GM12874 (cell line): ENCODE data around the gene OR2D3.

Source experiments
- TF ChIP-seq, protein P1 (sequence below): IDR thresholded peaks from 2 replicates; pipeline ENCODE4 v1.5.1; 2011; ENCODE audit warnings: low read depth, mild to moderate bottlenecking, control low read depth, low read length, moderate library complexity; ENCODE audit not compliant: insufficient read depth

Gene OR2D3

DNA sequence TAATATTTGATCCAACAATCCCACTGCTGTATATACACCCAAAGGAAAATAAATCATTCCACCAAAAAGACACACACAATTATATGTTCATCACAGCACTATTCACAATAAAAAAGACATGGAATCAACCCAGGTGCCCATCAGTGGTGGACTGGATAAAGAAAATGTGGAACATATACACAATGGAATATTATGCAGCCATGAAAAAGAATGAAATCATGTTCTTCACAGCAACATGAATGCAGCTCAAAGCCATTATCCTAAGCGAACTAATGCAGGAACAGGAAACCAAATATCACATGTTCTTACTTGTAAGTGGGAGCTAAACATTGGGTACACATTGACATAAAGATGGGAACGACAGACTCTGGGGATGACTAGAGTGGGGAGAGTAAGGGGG is 1.1 kb upstream of the OR2D3 start:
- TF ChIP-seq, protein P1, sequence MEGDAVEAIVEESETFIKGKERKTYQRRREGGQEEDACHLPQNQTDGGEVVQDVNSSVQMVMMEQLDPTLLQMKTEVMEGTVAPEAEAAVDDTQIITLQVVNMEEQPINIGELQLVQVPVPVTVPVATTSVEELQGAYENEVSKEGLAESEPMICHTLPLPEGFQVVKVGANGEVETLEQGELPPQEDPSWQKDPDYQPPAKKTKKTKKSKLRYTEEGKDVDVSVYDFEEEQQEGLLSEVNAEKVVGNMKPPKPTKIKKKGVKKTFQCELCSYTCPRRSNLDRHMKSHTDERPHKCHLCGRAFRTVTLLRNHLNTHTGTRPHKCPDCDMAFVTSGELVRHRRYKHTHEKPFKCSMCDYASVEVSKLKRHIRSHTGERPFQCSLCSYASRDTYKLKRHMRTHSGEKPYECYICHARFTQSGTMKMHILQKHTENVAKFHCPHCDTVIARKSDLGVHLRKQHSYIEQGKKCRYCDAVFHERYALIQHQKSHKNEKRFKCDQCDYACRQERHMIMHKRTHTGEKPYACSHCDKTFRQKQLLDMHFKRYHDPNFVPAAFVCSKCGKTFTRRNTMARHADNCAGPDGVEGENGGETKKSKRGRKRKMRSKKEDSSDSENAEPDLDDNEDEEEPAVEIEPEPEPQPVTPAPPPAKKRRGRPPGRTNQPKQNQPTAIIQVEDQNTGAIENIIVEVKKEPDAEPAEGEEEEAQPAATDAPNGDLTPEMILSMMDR = no peak

DNA sequence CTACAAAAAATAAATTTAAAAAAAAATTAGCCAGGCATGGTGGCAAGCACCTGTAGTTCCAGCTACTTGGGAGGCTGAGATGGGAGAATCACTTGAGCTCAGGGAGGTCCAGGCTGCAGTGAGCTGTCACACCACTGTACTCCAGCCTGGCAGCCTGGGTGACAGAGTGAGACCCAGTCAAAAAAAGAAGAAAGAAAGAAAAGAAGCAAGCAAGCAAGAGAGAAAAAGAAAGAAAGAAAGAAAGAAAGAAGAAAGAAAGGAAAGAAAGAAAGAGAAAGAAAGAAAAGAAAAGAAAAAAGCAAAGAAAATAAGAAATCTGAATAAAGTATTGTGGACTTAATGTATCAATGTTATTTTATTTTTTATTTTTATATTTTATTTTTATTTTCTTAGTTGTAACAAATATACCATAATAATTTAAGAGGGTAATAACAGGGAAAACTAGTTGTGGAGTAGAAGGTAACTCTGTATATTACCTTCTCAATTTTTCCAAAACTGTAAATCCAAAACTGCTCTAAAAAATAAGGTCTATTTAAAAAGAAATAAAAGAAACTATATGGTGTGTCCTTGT is 4.3 kb downstream of the OR2D3 start:
- TF ChIP-seq, protein P1 = no peak

DNA sequence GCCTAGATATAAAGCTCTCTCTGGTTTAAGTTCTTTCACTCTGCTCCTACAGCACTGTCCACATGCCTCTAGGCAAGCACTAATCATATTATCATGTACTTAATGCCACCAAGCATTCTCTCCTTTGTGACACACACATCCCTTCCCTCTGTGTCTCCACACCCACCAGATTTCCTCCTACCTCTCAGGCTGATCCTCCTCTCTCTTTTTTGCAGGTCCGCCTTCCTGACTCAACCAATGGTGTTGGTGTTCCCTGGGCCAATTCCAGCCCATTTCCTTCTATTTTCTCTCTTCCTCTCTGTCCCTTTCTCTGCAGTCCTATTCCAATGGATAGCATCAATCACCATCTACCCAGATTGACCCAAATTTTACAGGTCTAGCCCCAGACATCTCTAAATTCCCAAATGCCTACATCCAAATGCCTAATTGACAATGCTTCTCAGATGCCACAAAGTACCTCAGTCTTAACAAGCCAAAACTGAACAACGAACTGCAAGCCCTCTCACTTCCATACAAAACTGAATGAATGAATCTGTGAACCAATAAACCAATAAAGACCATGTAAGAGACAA is 4.9 kb downstream of the OR2D3 start:
- TF ChIP-seq, protein P1 = no peak

DNA sequence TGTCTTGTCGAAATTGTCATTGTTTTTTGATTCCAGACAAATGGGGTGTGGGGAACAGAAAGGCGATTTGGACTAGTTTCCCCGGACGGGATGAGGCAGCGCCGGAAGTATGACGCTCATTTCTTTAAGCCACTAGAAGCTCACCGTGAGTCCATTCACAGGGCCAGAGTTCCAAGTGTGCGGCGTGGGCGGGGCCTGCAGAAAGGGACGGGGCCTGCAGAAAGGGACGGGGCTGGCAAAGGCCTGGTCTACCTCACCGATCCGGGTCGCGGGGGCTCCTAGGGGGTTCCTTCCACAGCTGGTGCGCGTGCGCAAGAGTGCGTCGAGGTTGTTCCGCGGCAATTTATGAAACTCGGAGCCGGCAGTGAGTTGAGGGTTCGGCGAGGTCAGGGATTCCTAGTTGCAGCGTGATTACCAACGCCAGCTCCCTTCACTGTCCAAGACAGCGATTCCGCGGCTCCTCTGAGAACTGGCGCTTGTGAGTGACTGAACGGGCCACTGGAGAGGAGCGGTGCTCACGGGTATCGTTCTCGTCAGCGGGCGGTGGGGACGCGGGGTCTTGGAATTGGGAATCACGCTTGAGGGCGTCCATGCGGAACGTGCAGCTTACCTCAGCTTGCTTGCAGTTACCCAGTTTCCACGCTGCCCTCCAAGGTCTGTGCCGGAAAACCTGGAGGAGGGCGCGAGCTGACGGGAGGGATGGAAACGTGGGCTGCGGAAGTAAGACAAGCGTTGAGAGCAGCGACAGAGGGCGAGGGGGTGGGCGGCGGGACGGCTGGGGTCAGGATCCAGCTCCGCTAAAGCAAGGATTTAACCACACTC is 5.6 kb downstream of the OR2D3 start, which contains the start of gene ZNF215:
ZNF215 (plus strand) TSS at position 219 of the 822 bp plus-strand sequence. CDS start 5,847 bp downstream, outside the sequence.
- TF ChIP-seq, protein P1 = no peak

DNA sequence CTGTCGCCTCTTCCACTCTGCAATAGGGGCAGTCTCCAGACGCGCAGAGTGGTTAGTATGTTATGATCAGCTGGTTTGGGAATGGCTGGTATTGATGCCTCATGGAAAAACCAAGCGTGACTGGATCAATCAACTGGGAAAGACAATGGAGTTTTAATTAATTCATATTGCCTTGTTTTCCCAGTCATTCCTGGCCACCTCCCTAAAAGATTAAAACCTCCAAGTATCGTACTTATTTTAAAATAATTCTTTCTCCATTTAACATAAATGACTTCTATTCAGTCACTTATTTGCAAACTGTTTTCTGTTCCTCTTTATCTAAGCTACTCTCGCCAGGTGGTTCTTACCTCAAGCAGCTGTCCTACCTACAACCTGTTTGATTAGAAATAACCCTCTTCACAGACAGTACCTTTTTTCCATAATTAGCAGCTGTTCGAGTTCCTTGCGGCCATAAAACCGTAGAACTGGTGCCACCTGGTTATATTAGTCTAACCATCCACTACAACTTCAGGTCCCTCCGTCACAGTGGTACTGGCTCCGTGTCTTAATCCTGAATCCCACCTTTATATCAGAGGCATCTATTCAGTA is 6.3 kb downstream of the OR2D3 start:
- TF ChIP-seq, protein P1 = no peak

DNA sequence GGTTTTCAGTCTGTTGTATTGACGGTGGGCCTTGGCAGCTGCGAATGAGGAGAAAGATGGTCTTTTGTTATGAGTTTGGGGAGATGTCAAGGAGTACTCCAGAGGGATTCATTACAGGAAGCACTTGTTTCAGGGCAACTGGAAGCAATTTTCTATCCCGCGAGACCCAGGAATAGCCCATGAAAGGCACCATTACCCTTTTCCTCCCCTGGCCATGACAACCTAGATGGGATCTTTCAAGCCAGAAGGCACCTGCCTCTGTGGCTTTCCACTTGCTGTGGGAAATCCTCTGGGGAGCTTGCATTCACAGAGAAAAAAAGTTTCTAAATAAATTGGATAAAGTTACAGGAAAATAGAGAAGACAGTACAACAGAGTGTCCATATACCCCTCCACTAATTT is 8.1 kb downstream of the OR2D3 start:
- TF ChIP-seq, protein P1 = no peak

DNA sequence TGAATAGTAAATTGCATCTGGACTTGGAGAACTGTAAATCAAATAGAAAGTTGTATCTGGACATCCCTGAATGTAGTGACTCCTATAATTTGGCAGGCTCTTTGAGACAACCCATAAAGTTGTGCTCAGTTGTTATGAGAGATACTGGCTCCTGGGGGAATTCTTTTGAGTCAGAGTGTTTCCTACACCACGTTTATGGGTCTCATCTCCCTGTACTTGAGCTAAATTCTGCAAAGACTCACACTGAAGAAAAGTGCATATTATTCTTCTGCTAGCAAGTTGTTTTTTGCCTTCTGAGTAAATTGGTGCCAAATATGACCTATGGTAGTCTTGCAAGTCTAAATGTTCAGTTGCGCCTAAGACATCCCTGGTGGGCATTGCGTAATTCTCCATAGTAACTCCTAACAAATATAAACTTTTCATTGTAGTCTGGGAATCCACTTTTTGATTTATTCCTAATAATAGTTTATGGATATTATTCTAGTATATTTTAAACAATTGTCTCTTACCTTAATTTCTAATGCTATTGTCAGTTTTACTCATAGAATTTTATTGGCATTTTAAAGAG is 10.4 kb downstream of the OR2D3 start:
- TF ChIP-seq, protein P1 = no peak
